ENCODE measurements around the gene TESMIN. TPM values are rescaled to one million over a fixed set of nuclear protein-coding genes. Genes with fewer than 3 reads are reported as not detected.

Gene TESMIN
- total RNA-seq, 1 experiment from 2014 or later: 78.8 TPM

GRCh38 chr11:68751331-68751856, at the start of gene TESMIN (continued):
- TF ChIP-seq, protein P1, sequence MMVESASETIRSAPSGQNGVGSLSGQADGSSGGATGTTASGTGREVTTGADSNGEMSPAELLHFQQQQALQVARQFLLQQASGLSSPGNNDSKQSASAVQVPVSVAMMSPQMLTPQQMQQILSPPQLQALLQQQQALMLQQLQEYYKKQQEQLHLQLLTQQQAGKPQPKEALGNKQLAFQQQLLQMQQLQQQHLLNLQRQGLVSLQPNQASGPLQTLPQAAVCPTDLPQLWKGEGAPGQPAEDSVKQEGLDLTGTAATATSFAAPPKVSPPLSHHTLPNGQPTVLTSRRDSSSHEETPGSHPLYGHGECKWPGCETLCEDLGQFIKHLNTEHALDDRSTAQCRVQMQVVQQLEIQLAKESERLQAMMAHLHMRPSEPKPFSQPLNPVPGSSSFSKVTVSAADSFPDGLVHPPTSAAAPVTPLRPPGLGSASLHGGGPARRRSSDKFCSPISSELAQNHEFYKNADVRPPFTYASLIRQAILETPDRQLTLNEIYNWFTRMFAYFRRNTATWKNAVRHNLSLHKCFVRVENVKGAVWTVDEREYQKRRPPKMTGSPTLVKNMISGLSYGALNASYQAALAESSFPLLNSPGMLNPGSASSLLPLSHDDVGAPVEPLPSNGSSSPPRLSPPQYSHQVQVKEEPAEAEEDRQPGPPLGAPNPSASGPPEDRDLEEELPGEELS (CRISPR knock-in tag; IDR thresholded peaks at IDR 0.05): peak; percentile 68
- 0 out of 2 replicates have a peak, but pooled peaks have one; percentile 3 for TF ChIP-seq NFYB (CRISPR knock-in tag; conservative IDR thresholded peaks at IDR 0.05; ENCODE audit: low read depth)

GRCh38 chr11:68798221-68798813, 47.0 kb upstream of the TESMIN start:
- peak; percentile 92 for ATAC-seq
- Mint-ChIP-seq H3K27ac (no peak overlapping the region), H3K27me3 (ENCODE audit: low read depth) (no peaks in the 10 kb centered on the region), H3K36me3 (peaks cover 13% of the 10 kb centered on the region), H3K4me1 (peaks cover 6% of the 10 kb centered on the region; the same call in 1 of the 2 replicates), H3K9me3 (no peaks in the 10 kb centered on the region), H3K4me3 (no peak overlapping the region)
- DNase-seq (ENCODE audit: low spot score): peak; percentile 81
- ChIA-PET POLR2A (no interaction called here), CTCF (interaction anchor here (0.6 to 1.9 kb wide), 78 partner anchors 8 to 738 kb away, joined by 3 to 25 read pairs (median 4); partner anchors contain the start of genes C11orf24, CPT1A, GAL and IGHMBP2)
- TF ChIP-seq SP1 (CRISPR knock-in tag; conservative IDR thresholded peaks at IDR 0.05) (no peak; the same call in 1 of the 2 replicates), RORB (CRISPR knock-in tag; IDR thresholded peaks at IDR 0.05) (no peak), ZNF263 (CRISPR knock-in tag; IDR thresholded peaks at IDR 0.05; ENCODE audit: low read depth) (no peak), E2F1 (CRISPR knock-in tag; IDR thresholded peaks at IDR 0.05) (no peak), ZNF232 (CRISPR knock-in tag; IDR thresholded peaks at IDR 0.05) (no peak), CREB1 (CRISPR knock-in tag; IDR thresholded peaks at IDR 0.05) (no peak), ZMAT4 (CRISPR knock-in tag; IDR thresholded peaks at IDR 0.05) (no peak), FOXJ3 (CRISPR knock-in tag; IDR thresholded peaks at IDR 0.05; ENCODE audit: borderline replicate concordance) (no peak), ZNF425 (CRISPR knock-in tag; conservative IDR thresholded peaks at IDR 0.05) (no peak), TEAD4 (CRISPR knock-in tag; IDR thresholded peaks at IDR 0.05) (0 out of 2 replicates have a peak, but pooled peaks have one; percentile 36), IRF2 (CRISPR knock-in tag; IDR thresholded peaks at IDR 0.05; ENCODE audit: borderline replicate concordance, low read depth) (no peak), AR (CRISPR knock-in tag; IDR thresholded peaks at IDR 0.05) (no peak), TEAD1 (CRISPR knock-in tag; IDR thresholded peaks at IDR 0.05) (0 out of 2 replicates have a peak, but pooled peaks have one; percentile 25)
- TF ChIP-seq, protein P2, sequence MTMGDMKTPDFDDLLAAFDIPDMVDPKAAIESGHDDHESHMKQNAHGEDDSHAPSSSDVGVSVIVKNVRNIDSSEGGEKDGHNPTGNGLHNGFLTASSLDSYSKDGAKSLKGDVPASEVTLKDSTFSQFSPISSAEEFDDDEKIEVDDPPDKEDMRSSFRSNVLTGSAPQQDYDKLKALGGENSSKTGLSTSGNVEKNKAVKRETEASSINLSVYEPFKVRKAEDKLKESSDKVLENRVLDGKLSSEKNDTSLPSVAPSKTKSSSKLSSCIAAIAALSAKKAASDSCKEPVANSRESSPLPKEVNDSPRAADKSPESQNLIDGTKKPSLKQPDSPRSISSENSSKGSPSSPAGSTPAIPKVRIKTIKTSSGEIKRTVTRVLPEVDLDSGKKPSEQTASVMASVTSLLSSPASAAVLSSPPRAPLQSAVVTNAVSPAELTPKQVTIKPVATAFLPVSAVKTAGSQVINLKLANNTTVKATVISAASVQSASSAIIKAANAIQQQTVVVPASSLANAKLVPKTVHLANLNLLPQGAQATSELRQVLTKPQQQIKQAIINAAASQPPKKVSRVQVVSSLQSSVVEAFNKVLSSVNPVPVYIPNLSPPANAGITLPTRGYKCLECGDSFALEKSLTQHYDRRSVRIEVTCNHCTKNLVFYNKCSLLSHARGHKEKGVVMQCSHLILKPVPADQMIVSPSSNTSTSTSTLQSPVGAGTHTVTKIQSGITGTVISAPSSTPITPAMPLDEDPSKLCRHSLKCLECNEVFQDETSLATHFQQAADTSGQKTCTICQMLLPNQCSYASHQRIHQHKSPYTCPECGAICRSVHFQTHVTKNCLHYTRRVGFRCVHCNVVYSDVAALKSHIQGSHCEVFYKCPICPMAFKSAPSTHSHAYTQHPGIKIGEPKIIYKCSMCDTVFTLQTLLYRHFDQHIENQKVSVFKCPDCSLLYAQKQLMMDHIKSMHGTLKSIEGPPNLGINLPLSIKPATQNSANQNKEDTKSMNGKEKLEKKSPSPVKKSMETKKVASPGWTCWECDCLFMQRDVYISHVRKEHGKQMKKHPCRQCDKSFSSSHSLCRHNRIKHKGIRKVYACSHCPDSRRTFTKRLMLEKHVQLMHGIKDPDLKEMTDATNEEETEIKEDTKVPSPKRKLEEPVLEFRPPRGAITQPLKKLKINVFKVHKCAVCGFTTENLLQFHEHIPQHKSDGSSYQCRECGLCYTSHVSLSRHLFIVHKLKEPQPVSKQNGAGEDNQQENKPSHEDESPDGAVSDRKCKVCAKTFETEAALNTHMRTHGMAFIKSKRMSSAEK (CRISPR knock-in tag; IDR thresholded peaks at IDR 0.05; ENCODE audit: borderline replicate concordance): no peak
- TF ChIP-seq, protein P1 (CRISPR knock-in tag; IDR thresholded peaks at IDR 0.05): no peak
- TF ChIP-seq, protein P3, sequence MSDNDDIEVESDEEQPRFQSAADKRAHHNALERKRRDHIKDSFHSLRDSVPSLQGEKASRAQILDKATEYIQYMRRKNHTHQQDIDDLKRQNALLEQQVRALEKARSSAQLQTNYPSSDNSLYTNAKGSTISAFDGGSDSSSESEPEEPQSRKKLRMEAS (CRISPR knock-in tag; IDR thresholded peaks at IDR 0.05): 0 out of 2 replicates have a peak, but pooled peaks have one; percentile 24
